Cerebellar nuclear complex (tissue), 1 donor: Measurements from ENCODE around the gene UBR4.
A peak's percentile ranks its signal among the peaks of the same experiment; 100 is the strongest.
"Not testable (repeated sequence)": the region's sequence is repeated elsewhere in the genome, so short reads cannot be mapped to it uniquely, and the experiment has no call there.

Source experiments
- DNase-seq, 2 experiments: peaks; one replicate each; lab custom pipeline; 2025; lab: John Stamatoyannopoulos, UW

Gene UBR4

DNA sequence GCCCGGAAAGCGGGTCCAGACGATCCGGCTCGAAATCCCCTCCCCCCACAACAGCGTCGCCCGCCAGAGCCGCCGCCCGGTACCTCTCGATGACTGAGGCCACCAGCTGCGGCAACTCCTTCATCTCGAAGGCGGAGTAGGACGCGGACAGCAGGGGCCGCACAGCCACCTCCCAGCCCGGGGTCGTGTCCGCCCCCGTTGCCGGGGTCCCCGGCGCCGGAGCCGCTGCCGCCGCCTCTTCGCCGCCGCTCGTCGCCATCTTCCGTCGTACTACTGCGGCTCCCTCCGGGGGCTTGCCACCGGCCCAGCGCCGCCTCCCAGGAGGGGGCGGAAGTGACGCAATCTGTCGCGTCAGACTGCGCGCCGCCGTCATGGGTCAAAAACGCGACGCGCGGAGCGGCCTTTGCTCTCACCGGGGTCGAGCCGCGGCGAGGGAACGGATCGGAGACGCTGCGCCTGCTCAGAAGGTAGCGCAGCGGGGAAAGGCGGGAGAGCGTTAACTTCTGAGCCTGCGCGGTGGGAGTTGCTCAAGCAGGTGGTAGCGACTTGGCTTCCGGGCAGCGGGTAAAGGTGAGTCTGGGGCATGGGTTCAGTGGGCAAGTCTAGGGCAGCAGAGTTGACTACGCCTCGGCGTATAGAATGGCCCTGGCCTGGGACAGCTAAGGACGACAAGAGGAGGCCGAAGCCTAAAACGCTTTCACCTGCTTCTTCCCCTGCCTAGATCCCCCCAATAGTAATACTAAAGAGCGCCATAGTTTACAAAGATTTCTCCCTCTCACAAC, at the start of gene UBR4:
UBR4 (minus strand) TSS at position 277 of the 782 bp plus-strand sequence; CDS start at position 259, 18 bp downstream.
- peak; percentile 21 to 72 for DNase-seq

DNA sequence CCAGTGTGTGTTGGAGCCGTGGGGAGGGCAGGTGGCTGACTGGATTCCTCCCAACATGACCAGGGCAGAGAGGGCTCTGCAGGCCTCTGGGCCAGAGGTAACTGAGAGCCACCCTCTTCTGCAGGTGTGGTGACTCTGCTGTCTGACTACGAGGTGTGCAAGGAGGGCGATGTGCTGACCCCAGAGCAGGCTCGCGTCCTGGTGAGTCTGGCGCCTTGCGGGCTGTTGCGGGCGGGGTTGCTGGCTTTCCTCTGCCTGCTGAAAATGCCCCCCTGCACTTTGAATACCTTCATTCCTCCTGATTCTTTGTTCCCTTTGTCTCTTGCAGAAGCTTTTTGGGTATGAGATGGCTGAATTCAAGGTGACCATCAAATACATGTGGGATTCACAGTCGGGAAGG, 48.3 kb upstream of the UBR4 start:
- DNase-seq, result no peak

DNA sequence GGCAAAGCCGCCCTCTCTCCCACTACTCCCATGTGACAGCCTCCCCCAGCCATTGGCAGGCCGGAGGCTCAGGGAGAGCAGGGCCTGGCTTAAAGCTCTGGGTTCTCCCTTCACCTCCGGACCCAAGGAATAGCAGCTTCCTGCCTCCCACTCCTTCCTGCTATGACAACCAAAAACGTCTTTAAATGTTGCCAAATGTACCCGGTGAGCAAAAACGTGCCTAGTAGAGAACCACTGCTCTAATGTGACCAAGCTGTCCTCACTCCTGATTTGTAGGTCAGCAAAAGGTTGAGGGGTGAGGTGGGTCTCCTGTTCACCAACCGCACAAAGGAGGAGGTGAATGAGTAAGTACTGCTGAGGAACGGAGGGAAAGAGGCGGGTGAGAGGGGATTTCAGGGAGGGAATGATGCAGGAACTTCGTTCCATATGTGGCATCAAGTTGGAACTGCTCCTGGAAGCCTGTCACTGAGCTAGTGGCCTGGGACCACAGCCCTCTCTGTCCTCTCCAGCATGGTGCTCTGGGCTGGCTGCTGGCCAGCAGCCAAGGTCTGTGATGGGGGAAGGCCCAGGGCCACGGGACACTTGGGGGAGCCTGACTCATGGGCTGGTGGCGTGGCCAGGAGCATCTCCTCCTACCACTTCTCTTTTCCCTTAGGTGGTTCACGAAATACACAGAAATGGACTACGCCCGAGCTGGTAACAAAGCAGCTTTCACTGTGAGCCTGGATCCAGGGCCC, 47.3 kb upstream of the UBR4 start:
- no peak for DNase-seq

DNA sequence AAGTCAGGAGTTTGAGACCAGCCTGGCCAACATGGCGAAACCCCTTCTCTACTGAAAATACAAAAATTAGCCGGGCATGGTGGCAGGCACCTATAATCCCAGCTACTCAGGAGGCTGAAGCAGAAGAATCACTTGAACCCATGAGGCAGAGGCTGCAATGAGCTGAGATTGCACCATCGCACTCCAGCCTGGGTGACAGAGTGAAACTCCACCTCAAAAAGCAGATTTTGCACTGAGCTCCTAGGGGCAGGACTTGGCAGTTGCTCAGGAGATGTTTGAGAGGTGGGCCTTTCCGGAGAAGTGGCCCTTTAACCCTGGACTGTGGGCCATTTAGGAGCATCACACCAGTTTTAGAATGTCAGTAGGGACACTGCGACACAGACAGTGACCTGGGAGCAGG, 46.2 kb upstream of the UBR4 start:
- not testable (repeated sequence) for DNase-seq

DNA sequence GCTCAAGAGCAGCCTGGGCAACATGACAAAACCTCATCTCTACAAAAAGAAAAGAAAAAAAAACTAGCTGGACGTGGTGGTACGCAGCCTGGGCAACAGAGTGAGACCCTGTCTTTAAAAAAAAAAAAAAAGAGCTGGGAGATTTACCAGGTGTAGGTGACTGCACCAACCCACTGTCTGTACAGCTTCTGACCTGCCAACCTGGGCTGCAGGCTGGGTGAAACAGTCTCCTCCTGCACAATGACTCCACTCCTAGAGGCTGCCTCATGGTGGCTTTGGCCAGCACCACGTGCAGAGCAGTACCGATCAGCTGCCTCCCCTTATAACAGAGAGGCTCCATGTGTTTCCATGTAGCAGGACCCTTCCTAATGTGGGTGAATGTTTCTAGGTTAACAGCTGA, 45.2 kb upstream of the UBR4 start:
- DNase-seq, result no peak

DNA sequence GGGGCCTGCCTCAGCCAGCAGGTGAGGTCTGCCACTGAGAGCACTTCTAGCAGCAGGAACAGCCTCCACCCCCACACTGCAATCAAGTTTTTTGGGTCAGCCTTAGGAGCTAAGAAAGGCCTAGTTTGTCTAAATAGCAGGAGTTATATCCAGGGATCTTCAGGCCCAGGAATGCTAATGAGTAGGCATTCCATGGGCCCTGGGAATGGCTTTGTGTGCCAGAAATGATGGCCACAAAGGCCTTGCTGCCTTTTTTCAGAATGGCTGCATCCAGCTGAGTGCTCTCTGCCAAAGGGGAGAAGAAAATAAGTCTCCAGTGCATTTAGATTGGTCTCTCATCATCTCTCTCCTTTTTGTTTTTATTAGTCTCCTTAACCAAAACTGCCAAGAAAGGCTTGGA, 44.4 kb upstream of the UBR4 start:
- DNase-seq, result no peak

DNA sequence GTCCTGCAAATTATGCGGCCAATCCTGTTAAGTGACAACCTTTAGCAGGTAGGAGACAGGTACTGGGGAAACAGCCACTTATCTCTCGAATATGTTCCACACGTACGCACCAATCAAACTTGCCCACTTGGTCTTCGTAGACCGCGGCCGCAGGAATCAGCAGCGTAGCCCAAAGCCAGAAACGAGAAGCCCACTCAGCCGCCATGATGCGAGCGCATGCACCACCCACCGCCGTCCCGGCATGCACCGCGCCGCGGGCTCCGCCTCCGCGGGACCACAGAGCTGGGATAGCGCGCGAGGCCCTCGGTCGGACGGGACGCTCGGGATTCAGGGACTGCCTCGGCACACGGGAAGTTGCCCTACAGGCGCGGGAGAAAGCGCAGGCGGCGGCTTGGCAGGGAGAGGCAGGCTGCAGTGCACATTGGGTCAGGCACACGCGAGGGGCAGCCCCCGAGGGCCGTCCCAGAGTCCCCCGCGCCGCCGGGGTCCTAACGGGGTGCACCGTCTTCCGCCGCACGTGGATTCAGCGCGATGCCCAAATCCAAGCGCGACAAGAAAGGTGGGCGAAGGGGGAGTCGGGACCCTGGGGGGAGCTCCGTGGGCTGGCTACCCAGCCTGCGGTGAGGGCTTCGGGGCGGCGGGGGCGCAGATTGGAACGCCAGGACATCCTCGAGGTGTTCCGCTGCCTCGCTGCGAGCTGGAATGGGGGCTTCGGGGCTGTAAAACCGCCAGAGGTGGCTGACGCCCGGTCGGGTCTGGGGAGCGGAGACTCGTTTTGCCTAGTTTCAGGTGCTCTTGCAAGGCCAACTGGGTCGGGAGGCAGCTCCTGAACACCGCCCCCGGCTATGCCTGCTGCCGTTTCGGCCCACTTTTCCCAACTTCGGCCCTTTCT, 41.5 kb upstream of the UBR4 start, which contains the start of the genes EMC1 and MRTO4:
EMC1 (minus strand) TSS at position 220 of the 892 bp plus-strand sequence; CDS start at position 205, 15 bp downstream.
MRTO4 (plus strand) TSS at position 501 of the 892 bp plus-strand sequence; CDS start at position 532, 31 bp downstream.
- peak in 1 of 2 experiments; percentile 31 for DNase-seq

DNA sequence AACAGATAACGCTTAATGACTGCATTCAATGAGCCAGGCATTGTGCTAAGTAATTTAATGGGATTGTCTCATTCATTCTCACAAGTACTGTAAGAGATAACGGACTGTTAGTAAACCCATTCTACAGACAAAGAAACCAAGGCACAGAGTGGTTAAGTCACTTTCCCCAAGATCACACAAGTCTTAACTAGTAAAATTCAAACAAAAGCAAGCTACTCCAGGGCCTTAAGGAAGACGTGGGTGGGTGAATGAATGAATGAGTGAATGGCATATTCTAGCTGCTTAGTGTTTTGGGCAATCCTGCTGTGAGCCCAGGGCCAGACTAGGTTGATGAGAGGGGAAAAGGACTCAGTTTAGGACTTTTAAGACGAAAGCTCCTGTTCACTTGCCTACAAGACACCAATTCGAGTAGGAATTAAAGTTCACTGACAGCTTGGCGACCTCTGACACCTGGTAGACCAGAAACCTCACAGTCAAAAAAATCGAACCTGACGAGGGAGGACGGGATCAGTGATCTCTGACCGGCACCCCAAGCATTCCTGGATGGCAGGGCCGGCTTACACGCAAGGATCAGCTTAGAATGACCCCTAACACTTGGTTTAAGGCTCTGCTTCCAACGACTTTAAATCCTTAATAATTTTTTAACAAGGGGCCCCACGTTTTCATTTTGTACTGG, 40.7 kb upstream of the UBR4 start:
- DNase-seq, result no peak

DNA sequence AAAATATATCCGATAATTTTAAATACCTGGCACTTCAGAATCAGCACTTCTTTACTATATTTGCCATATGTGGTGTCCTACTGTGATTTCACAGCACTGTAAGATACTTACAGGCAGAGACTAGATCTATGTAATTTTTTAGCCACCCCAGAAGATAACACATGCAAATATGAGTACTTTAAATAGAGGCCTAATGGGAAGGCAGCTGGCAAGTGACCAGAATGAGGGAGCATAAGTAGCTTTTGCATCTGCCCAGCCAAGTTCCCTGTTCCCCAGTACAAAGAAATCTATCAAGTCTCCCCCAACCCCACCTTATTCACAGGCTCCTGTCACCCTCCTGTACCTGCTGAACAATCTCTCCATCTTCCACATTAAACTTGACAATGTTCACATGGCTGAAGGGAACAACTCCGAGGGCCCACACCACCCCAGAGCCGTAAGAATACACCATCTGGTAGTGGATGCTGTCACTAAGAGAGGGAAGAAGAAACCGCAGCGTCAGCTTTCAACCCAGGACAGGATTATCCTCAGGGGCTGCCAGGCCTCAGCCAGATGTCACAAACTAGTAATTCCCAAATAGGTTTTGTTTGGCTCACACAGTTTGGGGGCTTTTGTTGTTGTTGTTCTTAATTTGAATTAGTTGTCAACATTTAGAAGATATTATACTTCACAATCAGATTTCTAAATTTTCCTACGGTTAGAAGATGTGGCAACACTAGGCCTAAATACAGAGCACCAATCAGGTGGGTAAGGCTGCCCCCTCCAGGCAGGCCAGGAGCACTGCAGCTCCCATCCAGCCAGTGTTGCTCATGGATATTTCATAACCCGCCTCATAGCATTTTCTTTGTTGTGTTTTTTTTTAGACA, 30.8 kb upstream of the UBR4 start:
- no peak for DNase-seq

DNA sequence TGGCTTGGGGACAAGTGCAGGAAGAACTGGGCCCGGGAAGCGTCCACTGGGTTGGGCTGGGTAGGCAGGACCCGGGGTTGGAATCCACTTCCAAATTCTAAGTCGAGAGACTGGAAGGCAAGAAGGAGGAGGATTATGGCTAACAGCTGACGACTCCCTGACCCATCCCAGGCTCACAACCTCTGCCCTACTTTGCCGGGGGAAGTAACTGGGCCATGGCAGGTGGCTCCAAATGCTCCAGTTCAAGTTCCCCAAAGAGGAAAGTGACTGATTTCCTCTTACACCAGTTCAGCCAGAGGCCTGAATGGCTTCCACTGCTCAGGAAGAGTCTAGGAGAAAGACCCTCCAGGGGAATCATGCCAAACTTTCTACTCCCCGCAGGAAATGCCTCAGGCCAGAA, 29.8 kb upstream of the UBR4 start:
- DNase-seq, result no peak

DNA sequence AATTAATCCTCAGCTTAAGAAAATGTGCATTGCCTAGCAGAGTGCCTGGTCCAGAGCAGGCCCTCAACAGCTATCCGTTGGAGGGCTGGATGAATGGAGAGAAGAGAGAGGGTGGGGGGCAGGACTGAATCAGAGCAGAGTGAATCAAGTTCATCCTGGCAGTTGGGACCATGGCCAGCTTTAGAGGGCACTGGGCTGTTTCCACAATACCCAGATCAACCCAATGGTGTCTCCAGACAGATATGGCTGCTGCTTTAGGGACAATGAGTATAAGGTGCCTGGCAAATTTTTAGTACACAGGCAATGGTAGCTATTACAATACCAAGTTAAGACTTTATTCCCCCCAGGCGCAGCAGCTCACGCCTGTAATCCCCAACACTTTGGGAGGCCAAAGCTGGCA, 24.2 kb upstream of the UBR4 start:
- no peak for DNase-seq

DNA sequence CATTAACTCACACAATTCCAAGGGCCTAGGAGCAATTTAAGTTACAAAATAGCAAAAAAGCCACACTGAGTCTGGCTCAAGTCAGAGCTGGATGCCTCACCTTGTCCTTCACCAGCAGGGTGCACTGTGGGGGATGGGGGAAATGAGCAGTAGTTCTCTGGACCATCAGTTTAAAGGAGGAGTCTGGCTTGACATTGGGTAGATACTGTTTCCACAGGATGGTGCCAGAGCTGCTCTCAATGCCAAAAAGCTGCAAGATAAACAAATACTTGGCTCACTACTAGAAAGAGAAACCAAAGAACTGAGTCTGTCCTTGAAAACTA, 22.4 kb upstream of the UBR4 start:
- DNase-seq, result no peak

DNA sequence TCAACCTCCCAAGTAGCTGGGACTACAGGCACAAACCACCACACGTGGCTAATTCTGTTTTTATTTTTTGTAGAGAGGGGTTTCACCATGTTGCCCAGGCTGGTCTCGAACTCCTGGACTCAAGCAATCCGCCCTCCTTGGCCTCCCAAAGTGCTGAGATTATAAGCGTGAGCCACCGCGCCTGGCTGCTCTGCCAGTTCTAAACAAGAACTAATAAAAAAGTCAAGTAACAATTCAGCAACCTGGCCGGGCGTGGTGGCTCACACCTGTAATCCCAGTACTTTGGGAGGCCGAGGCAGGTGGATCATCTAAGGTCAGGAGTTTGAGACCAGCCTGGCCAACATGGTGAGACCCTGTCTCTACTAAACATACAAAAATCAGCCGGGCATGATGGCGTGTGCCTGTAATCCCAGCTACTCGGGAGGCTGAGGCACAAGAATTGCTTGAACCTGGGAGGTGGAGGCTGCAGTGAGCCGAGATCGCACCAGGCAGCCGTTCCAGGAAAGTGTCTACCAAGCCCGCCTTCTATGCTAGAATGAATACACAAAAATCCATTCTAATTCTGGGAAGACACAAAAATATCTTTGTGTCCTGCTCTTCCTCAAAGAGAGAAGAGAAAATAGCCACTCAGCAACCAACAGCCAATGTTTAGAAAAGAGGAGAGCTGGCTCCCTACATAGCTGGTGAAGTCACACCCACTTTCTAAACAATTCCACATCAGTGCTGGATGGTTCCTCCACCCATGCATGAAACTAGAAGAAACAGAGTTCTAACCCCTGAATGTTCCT, 21.9 kb upstream of the UBR4 start:
- not testable (repeated sequence) for DNase-seq

DNA sequence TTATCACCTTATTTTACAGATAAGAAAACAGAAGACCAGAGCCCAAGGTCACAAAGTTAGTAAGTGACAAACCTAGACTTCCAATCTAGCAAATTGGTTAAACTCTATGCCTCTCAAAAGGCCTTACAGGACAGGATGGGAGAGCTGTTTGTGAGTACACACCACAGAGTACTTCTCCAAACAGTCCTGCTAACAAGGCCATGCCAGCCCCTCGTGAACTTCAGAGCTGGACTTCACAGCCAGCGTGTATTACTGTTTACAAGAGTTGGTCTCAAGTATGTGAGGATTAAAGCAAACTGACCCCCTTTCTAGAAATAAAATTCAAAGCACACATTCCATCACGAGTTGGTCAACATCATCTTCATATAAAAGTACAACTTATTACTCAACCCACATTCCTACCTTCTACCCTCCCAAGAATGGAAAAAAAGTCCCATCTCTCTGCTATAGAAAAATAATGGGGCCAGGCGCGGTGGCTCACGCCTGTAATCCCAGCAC, 19.8 kb upstream of the UBR4 start:
- no peak for DNase-seq

DNA sequence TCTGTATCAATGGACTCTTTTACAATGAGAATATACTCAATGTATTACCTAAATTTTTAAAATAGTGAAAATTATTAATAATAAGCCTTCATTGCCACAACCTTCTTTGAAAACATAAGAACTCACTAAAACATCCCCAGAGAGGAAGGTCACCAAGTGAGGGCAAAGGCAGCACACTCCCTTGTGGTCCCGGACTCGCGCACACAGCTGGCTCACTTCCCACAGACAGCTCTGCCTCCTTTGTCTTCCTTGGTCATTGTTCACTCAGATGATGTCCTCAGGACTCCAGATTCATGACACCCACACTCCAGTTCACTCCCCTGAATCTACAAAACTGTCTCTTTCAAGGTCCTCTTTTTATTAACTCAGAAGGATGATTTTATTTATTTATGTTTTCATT, 19.2 kb upstream of the UBR4 start:
- no peak for DNase-seq

DNA sequence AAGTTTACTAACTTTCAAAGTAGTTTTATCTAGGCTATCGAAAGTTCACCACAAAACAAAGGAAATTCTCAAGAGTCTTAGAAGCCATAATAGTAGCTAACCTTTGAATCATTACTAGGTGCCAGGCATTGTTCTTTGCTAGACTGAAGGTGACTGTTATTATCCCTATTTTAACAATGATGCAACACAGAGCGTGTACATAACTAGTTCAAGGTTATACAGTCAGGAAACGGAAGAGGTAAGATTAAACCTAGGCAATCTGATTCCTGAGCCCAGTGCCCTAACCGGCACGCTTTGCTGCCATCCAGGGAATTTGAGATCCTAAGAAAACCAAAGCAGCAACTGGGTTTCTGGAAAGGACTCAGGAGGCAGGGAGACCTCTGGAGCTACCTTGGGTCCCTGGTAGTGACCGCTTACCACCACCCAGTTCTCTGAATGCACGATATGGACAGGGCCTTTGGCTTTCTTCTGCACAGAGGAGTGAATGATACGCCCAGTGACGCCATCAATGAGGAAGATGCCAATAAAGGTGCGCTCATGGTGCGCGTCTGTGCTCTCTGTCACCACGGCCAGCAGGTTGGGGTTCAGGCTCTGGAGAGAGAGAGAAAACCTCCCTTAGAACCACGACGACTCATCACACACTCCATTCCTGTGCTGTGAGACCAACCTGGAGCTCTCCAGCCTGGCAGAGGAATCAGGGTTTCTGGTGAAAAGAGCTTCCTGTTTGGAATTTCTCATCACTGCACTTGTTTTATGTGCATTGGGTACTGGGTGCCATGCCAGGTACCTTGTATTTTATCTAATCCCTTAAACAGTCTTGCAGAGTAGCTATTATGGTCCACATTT, 13.1 kb upstream of the UBR4 start:
- no peak for DNase-seq

DNA sequence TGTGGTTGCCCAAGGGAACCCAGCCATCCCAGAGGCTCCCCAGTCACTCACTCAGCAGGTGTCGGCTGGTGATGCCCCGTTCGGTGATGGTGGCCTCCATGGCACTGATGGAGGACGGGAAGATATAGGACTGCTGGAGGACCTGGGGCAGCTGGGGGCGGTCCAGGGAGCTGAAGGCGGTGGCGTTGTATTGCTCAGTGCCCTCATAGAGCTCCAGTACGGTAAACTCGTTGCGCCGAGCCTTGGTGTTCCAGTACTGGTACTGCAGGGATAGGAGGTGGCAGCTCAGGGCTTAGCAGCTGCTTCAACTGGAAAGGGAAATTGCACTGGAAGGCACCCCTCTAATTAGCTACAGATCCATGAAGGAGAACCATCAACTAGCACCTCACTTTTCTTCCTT, 12.5 kb upstream of the UBR4 start:
- DNase-seq, result no peak

DNA sequence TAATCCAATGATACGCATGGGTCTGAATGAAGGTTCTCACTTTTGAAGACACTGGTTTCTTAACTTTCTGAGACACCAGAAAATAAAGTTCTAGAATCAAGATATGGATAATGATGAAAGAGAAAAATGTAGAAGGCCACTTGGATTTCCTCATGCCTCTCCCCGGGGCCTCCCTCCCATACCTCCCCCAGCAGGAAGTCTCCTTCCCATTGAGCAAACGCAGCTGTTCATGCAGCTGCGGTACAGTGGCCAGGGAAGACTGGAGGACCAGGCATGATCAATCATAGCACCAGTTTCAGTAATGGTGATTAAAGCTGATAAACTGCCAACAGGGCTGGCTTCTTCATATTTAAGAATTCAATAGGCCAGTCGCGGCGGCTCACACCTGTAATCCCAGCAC, 10.9 kb upstream of the UBR4 start:
- DNase-seq, result no peak
